CD14-positive monocyte (primary cell): ENCODE measurements around the gene ANKRD29. TPM values are rescaled to one million over a fixed set of nuclear protein-coding genes. Genes with fewer than 3 reads are reported as not detected.
A peak's percentile ranks its signal among the peaks of the same experiment; 100 is the strongest.

Experiments used
- DNase-seq, 3 donors: peaks; one replicate each; pipeline ENCODE4 v3.0.0-alpha.2; 2011 to 2022
- H2AFZ ChIP-seq: 2 replicates; pipeline ENCODE4 v1.6.0; 2012; ENCODE audit warnings: mild to moderate bottlenecking, low read depth, low read length, inconsistent platforms; ENCODE audit not compliant: insufficient read depth, poor library complexity, severe bottlenecking
- H3K27ac ChIP-seq, 2 donors: 1 replicate in 1 of 2; 2 replicates in 1 of 2; pipeline ENCODE4 v1.5.1; 2012 to 2013; ENCODE audit warnings: low read length in 2 of 2, control low read depth in 1 of 2, inconsistent platforms in 1 of 2, low read depth in 1 of 2, mild to moderate bottlenecking in 1 of 2
- H3K27me3 ChIP-seq, 2 donors: one replicate each; pipeline versions ENCODE4 v1.6.0 to v1.6.1; 2011 to 2013; ENCODE audit warnings: low read length in 2 of 2; ENCODE audit not compliant: control insufficient read depth in 2 of 2, insufficient read depth in 2 of 2
- H3K36me3 ChIP-seq, 2 donors: replicated peaks in 1 of 2; 1 replicate in 1 of 2; 2 replicates in 1 of 2; pipeline versions ENCODE4 v1.5.1 to v1.6.1; 2012 to 2013; ENCODE audit warnings: low read length in 2 of 2, control low read depth in 1 of 2, inconsistent platforms in 1 of 2, mild to moderate bottlenecking in 1 of 2; ENCODE audit not compliant: insufficient read depth in 2 of 2, control insufficient read depth in 1 of 2
- H3K4me1 ChIP-seq, 2 donors: 1 replicate in 1 of 2; 2 replicates in 1 of 2; pipeline versions ENCODE4 v1.5.1 to v1.6.1; 2012 to 2013; ENCODE audit warnings: low read length in 2 of 2, control low read depth in 1 of 2, inconsistent platforms in 1 of 2, mild to moderate bottlenecking in 1 of 2, moderate library complexity in 1 of 2; ENCODE audit not compliant: insufficient read depth in 2 of 2, control insufficient read depth in 1 of 2
- H3K4me2 ChIP-seq: replicated peaks from 2 replicates; pipeline ENCODE3; 2012; ENCODE audit warnings: low read length, moderate library complexity, mild to moderate bottlenecking; ENCODE audit not compliant: poor library complexity, severe bottlenecking; ENCODE audit errors: extremely low read depth
- H3K4me3 ChIP-seq, 3 experiments: fragments of 200-600 bp in 1 of 3; sonication (generic) in 1 of 3; replicated peaks in 1 of 3; 1 replicate in 2 of 3; 2 replicates in 1 of 3; pipeline ENCODE4 v1.5.1; 2011 to 2013; ENCODE audit warnings: low read length in 3 of 3, mild to moderate bottlenecking in 3 of 3, control low read depth in 2 of 3, low read depth in 2 of 3, inconsistent platforms in 1 of 3, moderate library complexity in 1 of 3
- H3K79me2 ChIP-seq: 2 replicates; pipeline ENCODE4 v1.6.0; 2012; ENCODE audit warnings: mild to moderate bottlenecking, control low read depth, inconsistent platforms, low read length, moderate library complexity; ENCODE audit not compliant: insufficient read depth
- H3K9ac ChIP-seq: 2 replicates; pipeline ENCODE4 v1.6.0; 2017; ENCODE audit warnings: low read length, mild to moderate bottlenecking; ENCODE audit not compliant: insufficient read depth, poor library complexity, severe bottlenecking
- H3K9me3 ChIP-seq, 2 donors: replicated peaks in 1 of 2; 1 replicate in 1 of 2; 2 replicates in 1 of 2; pipeline versions ENCODE4 v1.5.1 to v1.6.1; 2012 to 2013; ENCODE audit warnings: low read length in 2 of 2, control low read depth in 1 of 2; ENCODE audit not compliant: control insufficient read depth in 1 of 2, insufficient read depth in 1 of 2
- H4K20me1 ChIP-seq: 2 replicates; pipeline ENCODE4 v1.6.0; 2012; ENCODE audit warnings: mild to moderate bottlenecking, low read length, control low read depth, moderate library complexity; ENCODE audit not compliant: insufficient read depth
- H3K27ac Mint-ChIP-seq, 7 donors: one replicate each; pipeline ENCODE4 v1.8.0; 2020; ENCODE audit warnings: mild to moderate bottlenecking in 7 of 7, mixed read lengths in 7 of 7, moderate library complexity in 6 of 7, inconsistent platforms in 2 of 7
- H3K27me3 Mint-ChIP-seq, 3 donors: one replicate each; pipeline ENCODE4 v1.8.0; 2021 to 2022; ENCODE audit warnings: low read depth in 3 of 3, mild to moderate bottlenecking in 3 of 3, mixed read lengths in 3 of 3, moderate library complexity in 3 of 3, inconsistent platforms in 1 of 3
- H3K36me3 Mint-ChIP-seq, 2 donors: one replicate each; pipeline ENCODE4 v1.8.0; 2020; ENCODE audit warnings: mixed read lengths in 2 of 2, inconsistent platforms in 1 of 2, mild to moderate bottlenecking in 1 of 2
- H3K4me1 Mint-ChIP-seq: one replicate; pipeline ENCODE4 v1.8.0; 2020; ENCODE audit warnings: mild to moderate bottlenecking, mixed read lengths
- H3K4me3 Mint-ChIP-seq, 2 donors: one replicate each; pipeline ENCODE4 v1.8.0; 2020; ENCODE audit warnings: mild to moderate bottlenecking in 2 of 2, mixed read lengths in 2 of 2, moderate library complexity in 1 of 2
- H3K9me3 Mint-ChIP-seq, 7 donors: one replicate each; pipeline ENCODE4 v1.8.0; 2020 to 2022; ENCODE audit warnings: mixed read lengths in 7 of 7, mild to moderate bottlenecking in 6 of 7, moderate library complexity in 6 of 7, inconsistent platforms in 2 of 7
- WGBS: methylation state at CpG from one replicate; pipeline ENCODE4 v1.1.5; 2013; ENCODE audit warnings: missing lambda C conversion rate; ENCODE audit not compliant: insufficient coverage; 5-methylcytosine and 5-hydroxymethylcytosine counted together
- intact Hi-C, 2 donors: fragments of 100-400 bp; cut with micrococcal nuclease; formaldehyde crosslinking; loops; one replicate each; pipeline versions ENCODE4 v1.15.0 to v1.15.1; 2023
- polyA plus RNA-seq, 3 donors: library from polyadenylated mRNA; depleted of rRNA in 1 of 3; unstranded in 2 of 3; stranded (reverse) in 1 of 3; fragments of 300-500 nt in 2 of 3; fragments of >200 nt in 1 of 3; fragmentation: Illumina TruSeq in 2 of 3; gene quantifications; 1 replicate in 2 of 3; 2 replicates in 1 of 3; pipeline ENCODE4 v1.2.3, GENCODE V29; 2012 to 2021
- TF ChIP-seq, protein P1 (sequence below): fragments of 200-600 bp; IDR thresholded peaks from one replicate; pipeline ENCODE4 v1.8.0; 2022; ENCODE audit warnings: antibody characterized with exemption, mild to moderate bottlenecking

ANKRD29 gene
- polyA plus RNA-seq, 3 donors: 0.03 to 0.11 TPM; not detected in 1

DNA sequence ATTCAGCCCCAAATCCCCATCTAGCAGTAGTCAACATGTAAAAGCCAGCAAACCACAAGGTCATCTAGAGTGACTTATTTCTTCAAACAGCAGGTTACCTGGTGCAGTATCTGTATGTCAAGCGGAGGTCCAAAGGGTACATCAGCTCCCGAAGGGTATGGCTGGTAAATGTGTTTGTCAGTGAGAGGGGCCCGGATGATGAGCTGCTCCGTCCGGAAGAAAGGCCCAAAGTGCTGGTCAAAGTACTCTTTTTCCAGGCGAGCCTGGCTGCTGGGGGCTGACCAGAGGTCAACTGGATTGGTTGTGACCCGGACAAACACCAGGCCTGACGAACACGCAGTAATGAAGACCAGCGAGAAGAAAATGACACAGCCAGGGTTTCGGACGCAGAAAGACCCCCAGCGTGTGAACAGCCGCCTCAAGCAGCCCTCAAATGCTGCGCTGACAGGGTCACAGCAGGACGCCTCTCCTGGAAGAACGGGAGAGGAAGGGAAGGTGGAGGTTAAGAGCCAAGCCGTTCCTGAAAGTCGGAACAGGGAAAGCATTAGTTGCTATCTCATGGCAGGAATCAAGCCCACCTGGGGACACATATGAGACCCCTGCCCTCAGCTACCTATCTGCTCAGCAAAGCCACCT lies 106.4 kb downstream of the ANKRD29 start:
- Mint-ChIP-seq H3K4me3 (no peak overlapping the region), H3K27ac (no peak overlapping the region), H3K36me3 (peaks cover 91 to 99% of the 10 kb centered on the region in 2 donors), H3K27me3 (no peaks in the 10 kb centered on the region), H3K4me1 (no peaks in the 10 kb centered on the region), H3K9me3 (peaks cover 0 to 3% (median 0%) of the 10 kb centered on the region in 7 donors)
- Histone ChIP-seq H3K4me3 (no peak overlapping the region), H3K4me1 (no peaks in the 10 kb centered on the region), H3K79me2 (no peaks in the 10 kb centered on the region), H3K27ac (no peak overlapping the region), H3K27me3 (no peaks in the 10 kb centered on the region), H2AFZ (no peak overlapping the region), H4K20me1 (peaks cover 6% of the 10 kb centered on the region), H3K36me3 (peaks cover 90 to 97% of the 10 kb centered on the region in 2 donors), H3K9me3 (no peaks in the 10 kb centered on the region), H3K9ac (no peak overlapping the region), H3K4me2 (no peak overlapping the region)
- 94% methylated on average over 19 of the region's 19 CpGs for WGBS
- intact Hi-C loops: no loop called here
- no peak for DNase-seq
- TF ChIP-seq, protein P1, sequence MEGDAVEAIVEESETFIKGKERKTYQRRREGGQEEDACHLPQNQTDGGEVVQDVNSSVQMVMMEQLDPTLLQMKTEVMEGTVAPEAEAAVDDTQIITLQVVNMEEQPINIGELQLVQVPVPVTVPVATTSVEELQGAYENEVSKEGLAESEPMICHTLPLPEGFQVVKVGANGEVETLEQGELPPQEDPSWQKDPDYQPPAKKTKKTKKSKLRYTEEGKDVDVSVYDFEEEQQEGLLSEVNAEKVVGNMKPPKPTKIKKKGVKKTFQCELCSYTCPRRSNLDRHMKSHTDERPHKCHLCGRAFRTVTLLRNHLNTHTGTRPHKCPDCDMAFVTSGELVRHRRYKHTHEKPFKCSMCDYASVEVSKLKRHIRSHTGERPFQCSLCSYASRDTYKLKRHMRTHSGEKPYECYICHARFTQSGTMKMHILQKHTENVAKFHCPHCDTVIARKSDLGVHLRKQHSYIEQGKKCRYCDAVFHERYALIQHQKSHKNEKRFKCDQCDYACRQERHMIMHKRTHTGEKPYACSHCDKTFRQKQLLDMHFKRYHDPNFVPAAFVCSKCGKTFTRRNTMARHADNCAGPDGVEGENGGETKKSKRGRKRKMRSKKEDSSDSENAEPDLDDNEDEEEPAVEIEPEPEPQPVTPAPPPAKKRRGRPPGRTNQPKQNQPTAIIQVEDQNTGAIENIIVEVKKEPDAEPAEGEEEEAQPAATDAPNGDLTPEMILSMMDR: no peak

DNA sequence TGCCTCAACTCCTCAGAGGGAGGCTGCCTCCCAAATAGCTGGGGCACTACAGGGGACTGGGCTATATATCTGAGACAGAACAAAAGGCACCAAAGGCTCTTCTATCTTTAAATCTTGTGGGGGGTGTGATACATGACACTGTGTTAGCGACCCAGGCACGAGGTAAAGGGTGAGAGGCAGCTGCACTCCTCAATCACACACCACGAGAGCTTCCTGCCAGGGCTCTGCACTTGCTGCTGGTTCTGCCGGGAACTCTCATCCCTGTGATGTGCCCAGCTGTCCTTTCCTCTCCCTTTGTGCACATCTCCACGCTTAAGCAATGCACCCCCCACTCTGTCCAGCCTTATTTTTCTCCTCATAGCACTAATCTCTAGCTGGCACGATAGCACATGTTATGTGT lies 108.8 kb downstream of the ANKRD29 start:
- TF ChIP-seq, protein P1: no peak
- H3K9ac ChIP-seq: no peak overlapping the region
- H3K4me2 ChIP-seq: no peak overlapping the region
- intact Hi-C loops: no loop called here
- H3K27me3 Mint-ChIP-seq: no peaks in the 10 kb centered on the region
- H3K9me3 Mint-ChIP-seq: peaks cover 0 to 3% (median 0%) of the 10 kb centered on the region in 7 donors
- no peaks in the 10 kb centered on the region for H3K79me2 ChIP-seq
- no peak for DNase-seq
- H3K4me3 ChIP-seq: no peak overlapping the region
- 100% methylated on average over 4 of the region's 6 CpGs for WGBS
- no peak overlapping the region for H2AFZ ChIP-seq
- H4K20me1 ChIP-seq: peaks cover 6% of the 10 kb centered on the region
- H3K4me1 Mint-ChIP-seq: no peaks in the 10 kb centered on the region
- H3K4me1 ChIP-seq: no peaks in the 10 kb centered on the region
- no peak overlapping the region for H3K4me3 Mint-ChIP-seq
- no peaks in the 10 kb centered on the region for H3K27me3 ChIP-seq
- H3K9me3 ChIP-seq: no peaks in the 10 kb centered on the region
- H3K27ac ChIP-seq: no peak overlapping the region
- peak overlapping the region in 1 of 7 donors; percentile 14 for H3K27ac Mint-ChIP-seq
- peaks cover 86 to 97% of the 10 kb centered on the region in 2 donors for H3K36me3 ChIP-seq
- peaks cover 89 to 99% of the 10 kb centered on the region in 2 donors for H3K36me3 Mint-ChIP-seq
